Calu3 (cell line): ENCODE results near the gene RELCH. TPM values are rescaled to one million over a fixed set of nuclear protein-coding genes. Genes with fewer than 3 reads are reported as not detected.
A peak's percentile ranks its signal among the peaks of the same experiment; 100 is the strongest.

Experiments used
- BruUV-seq: library from RNA; stranded (reverse); fragments of 400-500 nt; replicated peaks from 2 replicates; lab custom pipeline; 2021; lab: Mats Ljungman, UMichigan
- CTCF ChIA-PET: fragments of 300-600 bp; sonication (Branson Sonifier 250); formaldehyde crosslinking; loops from one replicate; lab custom pipeline; 2022; ENCODE audit warnings: antibody characterized with exemption; lab: Charles Lee
- DNase-seq: peaks from one replicate; pipeline ENCODE4 v3.0.0; 2022
- H3K27ac Mint-ChIP-seq: one replicate; pipeline ENCODE4 v1.8.0; 2022; ENCODE audit warnings: mixed read lengths; ENCODE audit not compliant: unreplicated experiment
- H3K27me3 Mint-ChIP-seq: one replicate; pipeline ENCODE4 v1.8.0; 2022; ENCODE audit warnings: mixed read lengths; ENCODE audit not compliant: unreplicated experiment
- H3K36me3 Mint-ChIP-seq: one replicate; pipeline ENCODE4 v1.8.0; 2022; ENCODE audit warnings: mild to moderate bottlenecking, moderate library complexity, mixed read lengths; ENCODE audit not compliant: insufficient read depth, unreplicated experiment
- H3K4me1 Mint-ChIP-seq: one replicate; pipeline ENCODE4 v1.8.0; 2022; ENCODE audit warnings: mild to moderate bottlenecking, low read depth, mixed read lengths; ENCODE audit not compliant: unreplicated experiment
- H3K4me3 Mint-ChIP-seq: one replicate; pipeline ENCODE4 v1.8.0; 2022; ENCODE audit warnings: mild to moderate bottlenecking, low read depth, moderate library complexity, mixed read lengths; ENCODE audit not compliant: unreplicated experiment
- H3K9me3 Mint-ChIP-seq: one replicate; pipeline ENCODE4 v1.8.0; 2022; ENCODE audit warnings: low read depth, mixed read lengths; ENCODE audit not compliant: unreplicated experiment
- intact Hi-C: fragments of 100-400 bp; cut with micrococcal nuclease; formaldehyde crosslinking; loops from one replicate; pipeline ENCODE4 v1.10.0; 2022; ENCODE audit not compliant: unreplicated experiment
- total RNA-seq: library from RNA; stranded (reverse); gene quantifications from 2 replicates; pipeline ENCODE4 v1.2.3, GENCODE V29; 2022
- TF ChIP-seq, protein P1 (sequence below): fragments of 200-600 bp; IDR thresholded peaks from one replicate; pipeline ENCODE4 v1.8.0; 2022; ENCODE audit warnings: antibody characterized with exemption; ENCODE audit not compliant: unreplicated experiment

The RELCH gene
- total RNA-seq, 1 experiment from 2014 or later: 54.5 TPM

DNA sequence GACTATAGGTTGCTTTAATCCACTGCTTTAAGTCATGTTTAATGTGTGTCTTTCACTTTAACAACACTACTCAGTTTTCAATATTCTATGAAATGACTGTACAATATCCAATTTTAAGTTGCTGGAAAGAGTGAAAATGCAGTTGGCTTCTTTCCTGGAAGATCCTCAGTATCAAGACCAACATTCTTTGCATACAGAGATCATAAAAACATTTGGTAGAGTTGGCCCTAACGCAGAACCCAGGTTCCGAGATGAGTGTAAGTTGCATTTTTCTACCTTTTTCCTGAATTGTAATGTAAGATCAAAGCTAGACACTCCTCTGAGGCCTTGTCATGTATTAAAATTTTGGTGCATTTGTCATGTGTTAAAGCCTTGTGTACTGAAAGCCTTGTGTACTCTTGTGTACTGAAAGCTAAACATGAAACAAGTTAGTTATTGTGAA is 95.2 kb downstream of the RELCH start:
- Mint-ChIP-seq H3K36me3 (peaks cover 9% of the 10 kb centered on the region), H3K27me3 (no peaks in the 10 kb centered on the region), H3K4me3 (no peak overlapping the region), H3K4me1 (peaks cover 15% of the 10 kb centered on the region), H3K27ac (no peak overlapping the region), H3K9me3 (no peaks in the 10 kb centered on the region)
- BruUV-seq: no TSS peak
- CTCF ChIA-PET: no interaction called here
- intact Hi-C loops: no loop called here
- no peak for DNase-seq
- TF ChIP-seq, protein P1, sequence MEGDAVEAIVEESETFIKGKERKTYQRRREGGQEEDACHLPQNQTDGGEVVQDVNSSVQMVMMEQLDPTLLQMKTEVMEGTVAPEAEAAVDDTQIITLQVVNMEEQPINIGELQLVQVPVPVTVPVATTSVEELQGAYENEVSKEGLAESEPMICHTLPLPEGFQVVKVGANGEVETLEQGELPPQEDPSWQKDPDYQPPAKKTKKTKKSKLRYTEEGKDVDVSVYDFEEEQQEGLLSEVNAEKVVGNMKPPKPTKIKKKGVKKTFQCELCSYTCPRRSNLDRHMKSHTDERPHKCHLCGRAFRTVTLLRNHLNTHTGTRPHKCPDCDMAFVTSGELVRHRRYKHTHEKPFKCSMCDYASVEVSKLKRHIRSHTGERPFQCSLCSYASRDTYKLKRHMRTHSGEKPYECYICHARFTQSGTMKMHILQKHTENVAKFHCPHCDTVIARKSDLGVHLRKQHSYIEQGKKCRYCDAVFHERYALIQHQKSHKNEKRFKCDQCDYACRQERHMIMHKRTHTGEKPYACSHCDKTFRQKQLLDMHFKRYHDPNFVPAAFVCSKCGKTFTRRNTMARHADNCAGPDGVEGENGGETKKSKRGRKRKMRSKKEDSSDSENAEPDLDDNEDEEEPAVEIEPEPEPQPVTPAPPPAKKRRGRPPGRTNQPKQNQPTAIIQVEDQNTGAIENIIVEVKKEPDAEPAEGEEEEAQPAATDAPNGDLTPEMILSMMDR: no peak

DNA sequence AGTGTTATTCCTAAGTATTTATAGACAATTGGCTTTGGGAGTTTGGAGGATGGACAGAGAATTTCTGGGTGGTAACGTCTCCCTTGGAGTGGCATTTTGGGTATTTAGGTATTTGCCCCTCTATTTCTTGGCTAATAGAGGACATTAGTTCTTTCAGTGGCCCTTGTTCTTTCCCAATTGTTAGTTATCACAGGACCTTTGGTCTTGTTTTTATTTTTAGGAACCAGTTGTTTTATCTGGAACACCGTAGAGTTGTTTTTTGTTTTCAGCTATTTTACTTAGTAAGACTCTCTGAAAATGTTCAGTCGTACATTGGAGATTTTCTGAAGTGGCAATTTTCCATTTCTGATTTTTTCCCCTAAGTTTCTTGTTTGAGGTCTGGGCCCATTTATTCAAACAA is 97.6 kb downstream of the RELCH start:
- intact Hi-C loops: no loop called here
- Mint-ChIP-seq H3K9me3 (no peaks in the 10 kb centered on the region), H3K4me1 (peaks cover 24% of the 10 kb centered on the region), H3K36me3 (peaks cover 8% of the 10 kb centered on the region), H3K4me3 (no peak overlapping the region), H3K27ac (no peak overlapping the region), H3K27me3 (no peaks in the 10 kb centered on the region)
- no TSS peak for BruUV-seq
- CTCF ChIA-PET: no interaction called here
- no peak for DNase-seq
- TF ChIP-seq, protein P1: no peak

DNA sequence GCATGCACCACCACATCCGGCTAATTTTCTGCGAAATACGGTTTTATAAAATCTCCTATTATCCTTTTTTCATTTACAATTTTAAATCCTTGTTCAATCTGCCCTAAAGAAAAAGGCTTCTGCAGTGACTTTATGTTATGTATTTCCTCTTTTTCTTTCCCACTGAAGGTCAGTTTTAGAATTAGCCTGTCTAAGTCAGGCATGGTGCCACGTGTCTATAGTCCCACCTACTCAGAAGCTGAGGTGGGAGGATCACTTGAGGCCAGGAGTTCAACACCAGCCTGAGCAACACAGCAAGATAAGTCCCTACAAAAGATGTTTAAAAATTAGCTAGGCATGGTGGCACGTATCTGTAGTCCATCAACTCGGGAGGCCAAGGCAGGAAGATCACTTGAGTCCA is 98.2 kb downstream of the RELCH start:
- no peak for DNase-seq
- intact Hi-C loops: no loop called here
- Mint-ChIP-seq H3K4me3 (no peak overlapping the region), H3K9me3 (no peaks in the 10 kb centered on the region), H3K27me3 (no peaks in the 10 kb centered on the region), H3K4me1 (peaks cover 24% of the 10 kb centered on the region), H3K36me3 (peaks cover 10% of the 10 kb centered on the region), H3K27ac (no peak overlapping the region)
- no TSS peak for BruUV-seq
- CTCF ChIA-PET: no interaction called here
- TF ChIP-seq, protein P1: no peak

DNA sequence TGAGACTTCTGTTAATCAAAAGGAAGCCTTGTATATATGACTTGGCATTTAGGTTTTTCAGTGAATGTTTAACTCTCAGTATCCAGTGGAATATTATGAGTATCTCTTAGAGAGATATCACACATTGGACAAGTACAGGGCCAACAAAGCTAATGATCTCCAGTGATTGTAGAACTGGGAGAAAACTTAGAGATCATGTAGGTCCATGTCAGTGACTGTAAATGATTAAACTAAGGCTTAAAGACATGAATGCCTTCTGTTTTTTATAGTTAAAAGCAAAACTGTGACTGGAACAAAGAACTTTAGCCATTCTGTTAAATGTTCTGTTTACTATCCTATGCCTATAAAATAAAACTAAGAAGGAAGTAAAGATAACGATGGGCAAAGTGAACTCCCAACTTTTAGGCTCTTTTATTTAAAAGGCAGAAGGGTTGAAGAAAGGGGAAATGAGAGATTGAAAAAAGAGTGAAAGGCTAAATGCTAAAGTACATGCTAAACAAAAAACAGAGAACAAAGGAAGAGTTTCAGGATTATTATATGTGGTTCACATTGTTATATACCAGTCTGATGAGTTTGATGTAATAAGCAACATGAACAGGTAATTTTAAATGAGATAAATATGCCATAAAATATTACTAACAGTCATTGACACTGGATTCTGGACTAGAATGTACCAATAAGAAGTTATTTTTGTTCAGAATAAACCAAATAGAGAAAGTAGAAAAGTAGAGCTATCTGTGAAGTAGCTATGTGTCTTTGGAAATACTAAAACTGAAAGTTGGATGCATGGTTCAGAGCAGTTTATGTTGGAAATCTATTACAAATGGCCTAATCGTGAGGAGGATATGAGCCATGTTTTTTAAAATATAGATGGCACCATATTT is 101.0 kb downstream of the RELCH start:
- H3K27ac Mint-ChIP-seq: peak overlapping the region; percentile 11
- peaks cover 13% of the 10 kb centered on the region for H3K36me3 Mint-ChIP-seq
- intact Hi-C loops: no loop called here
- BruUV-seq: no TSS peak
- TF ChIP-seq, protein P1: no peak
- H3K27me3 Mint-ChIP-seq: no peaks in the 10 kb centered on the region
- no peak overlapping the region for H3K4me3 Mint-ChIP-seq
- no peak for DNase-seq
- no peaks in the 10 kb centered on the region for H3K9me3 Mint-ChIP-seq
- peaks cover 16% of the 10 kb centered on the region for H3K4me1 Mint-ChIP-seq
- CTCF ChIA-PET: no interaction called here
